ENCODE measurements around the gene BMP8B. TPM values are rescaled to one million over a fixed set of nuclear protein-coding genes. Genes with fewer than 3 reads are reported as not detected.

The BMP8B gene
- polyA plus RNA-seq, 3 donors = 0.14 to 1.3 (median 0.24) TPM

DNA sequence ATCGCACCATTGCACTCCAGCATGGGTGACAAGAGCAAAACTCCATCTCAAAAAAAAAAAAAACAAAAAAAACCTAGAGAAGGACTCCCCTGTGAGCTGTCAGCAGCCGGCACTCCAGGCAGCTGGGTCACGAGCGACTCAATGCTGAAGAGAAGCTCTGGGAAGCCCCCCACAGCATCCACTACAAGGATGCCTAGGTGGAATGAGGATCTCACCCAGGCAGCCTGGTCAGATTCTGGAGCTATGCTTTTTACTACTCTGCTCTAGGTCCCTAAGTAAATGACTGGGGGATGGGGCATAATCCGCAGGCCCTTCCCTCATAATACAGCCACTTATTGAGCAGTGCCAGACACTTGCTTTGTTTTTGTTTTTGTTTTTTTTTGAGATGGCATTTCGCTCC lies 6.6 kb downstream of the BMP8B start:
- peaks cover 3 to 17% of the 10 kb centered on the region in 2 donors for H3K36me3 Mint-ChIP-seq
- Histone ChIP-seq H3K9me3 (replicated peaks in 1 of 2; ENCODE audit: control insufficient read depth in 1 of 2, insufficient read depth in 1 of 2, low read length in 2 of 2) (no peaks in the 10 kb centered on the region), H3K9ac (ENCODE audit: insufficient read depth, low read length, poor library complexity, severe bottlenecking) (no peak overlapping the region), H3K4me1 (ENCODE audit: control insufficient read depth in 1 of 2, insufficient read depth in 2 of 2, low read length in 2 of 2) (peaks cover 0 to 5% of the 10 kb centered on the region in 2 donors), H3K79me2 (ENCODE audit: insufficient read depth, low read length) (no peaks in the 10 kb centered on the region), H3K36me3 (replicated peaks in 1 of 2; ENCODE audit: control insufficient read depth in 1 of 2, insufficient read depth in 2 of 2, low read length in 2 of 2) (no peaks in the 10 kb centered on the region), H4K20me1 (ENCODE audit: insufficient read depth, low read length) (no peaks in the 10 kb centered on the region), H3K4me3 (replicated peaks in 1 of 3; ENCODE audit: low read depth in 2 of 3, low read length in 3 of 3) (no peak overlapping the region), H2AFZ (ENCODE audit: insufficient read depth, low read depth, low read length, poor library complexity, severe bottlenecking) (no peak overlapping the region), H3K27ac (ENCODE audit: low read depth in 1 of 2, low read length in 2 of 2) (no peak overlapping the region), H3K4me2 (replicated peaks; ENCODE audit: extremely low read depth, low read length, poor library complexity, severe bottlenecking) (no peak overlapping the region), H3K27me3 (ENCODE audit: control insufficient read depth in 2 of 2, insufficient read depth in 2 of 2, low read length in 2 of 2) (no peaks in the 10 kb centered on the region)
- peaks cover 0 to 2% (median 0%) of the 10 kb centered on the region in 7 donors for H3K9me3 Mint-ChIP-seq
- intact Hi-C loops (cut with micrococcal nuclease) = loop anchor here in 1 of 2 donors (10.0 kb wide), 1 partner anchor 47 kb away; the partner anchor contains the start of gene PPIE
- H3K27me3 Mint-ChIP-seq (ENCODE audit: low read depth in 3 of 3) = peaks cover 2 to 10% (median 3%) of the 10 kb centered on the region in 3 donors
- no peak overlapping the region for H3K27ac Mint-ChIP-seq
- DNase-seq = no peak
- H3K4me3 Mint-ChIP-seq = no peak overlapping the region
- 93% methylated on average over 3 of the region's 6 CpGs for WGBS (ENCODE audit: insufficient coverage)
- H3K4me1 Mint-ChIP-seq = peaks cover 10% of the 10 kb centered on the region
- TF ChIP-seq, protein P1, sequence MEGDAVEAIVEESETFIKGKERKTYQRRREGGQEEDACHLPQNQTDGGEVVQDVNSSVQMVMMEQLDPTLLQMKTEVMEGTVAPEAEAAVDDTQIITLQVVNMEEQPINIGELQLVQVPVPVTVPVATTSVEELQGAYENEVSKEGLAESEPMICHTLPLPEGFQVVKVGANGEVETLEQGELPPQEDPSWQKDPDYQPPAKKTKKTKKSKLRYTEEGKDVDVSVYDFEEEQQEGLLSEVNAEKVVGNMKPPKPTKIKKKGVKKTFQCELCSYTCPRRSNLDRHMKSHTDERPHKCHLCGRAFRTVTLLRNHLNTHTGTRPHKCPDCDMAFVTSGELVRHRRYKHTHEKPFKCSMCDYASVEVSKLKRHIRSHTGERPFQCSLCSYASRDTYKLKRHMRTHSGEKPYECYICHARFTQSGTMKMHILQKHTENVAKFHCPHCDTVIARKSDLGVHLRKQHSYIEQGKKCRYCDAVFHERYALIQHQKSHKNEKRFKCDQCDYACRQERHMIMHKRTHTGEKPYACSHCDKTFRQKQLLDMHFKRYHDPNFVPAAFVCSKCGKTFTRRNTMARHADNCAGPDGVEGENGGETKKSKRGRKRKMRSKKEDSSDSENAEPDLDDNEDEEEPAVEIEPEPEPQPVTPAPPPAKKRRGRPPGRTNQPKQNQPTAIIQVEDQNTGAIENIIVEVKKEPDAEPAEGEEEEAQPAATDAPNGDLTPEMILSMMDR (IDR thresholded peaks at IDR 0.05) = no peak

DNA sequence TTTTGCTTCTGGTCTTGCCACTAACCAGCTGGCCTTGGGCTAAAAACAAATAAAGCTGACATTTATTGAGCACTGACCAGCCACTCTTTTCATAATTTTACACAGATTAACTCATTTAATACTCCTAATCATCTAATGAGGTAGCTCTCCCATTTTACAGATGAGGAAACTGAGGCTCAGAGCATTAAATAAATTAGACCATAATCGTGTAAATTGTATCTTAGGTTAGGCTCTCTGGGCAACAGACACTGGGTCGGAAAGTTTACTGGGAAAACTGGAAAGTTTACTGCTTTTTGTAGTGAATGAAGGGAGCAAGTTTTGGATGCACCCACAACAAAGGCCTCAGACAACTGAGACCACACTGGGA lies 7.3 kb downstream of the BMP8B start:
- WGBS (ENCODE audit: insufficient coverage) = 92% methylated on average over 2 of the region's 2 CpGs
- Mint-ChIP-seq H3K4me1 (peaks cover 9% of the 10 kb centered on the region), H3K27me3 (ENCODE audit: low read depth in 3 of 3) (peaks cover 0 to 8% (median 0%) of the 10 kb centered on the region in 3 donors), H3K9me3 (no peaks in the 10 kb centered on the region), H3K27ac (no peak overlapping the region), H3K36me3 (peaks cover 3 to 17% of the 10 kb centered on the region in 2 donors), H3K4me3 (no peak overlapping the region)
- intact Hi-C loops (cut with micrococcal nuclease) = loop anchor here in 1 of 2 donors (10.0 kb wide), 1 partner anchor 47 kb away; the partner anchor contains the start of gene PPIE
- H3K4me3 ChIP-seq (replicated peaks in 1 of 3; ENCODE audit: low read depth in 2 of 3, low read length in 3 of 3) = no peak overlapping the region
- no peak for DNase-seq
- H3K9ac ChIP-seq (ENCODE audit: insufficient read depth, low read length, poor library complexity, severe bottlenecking) = no peak overlapping the region
- H3K36me3 ChIP-seq (replicated peaks in 1 of 2; ENCODE audit: control insufficient read depth in 1 of 2, insufficient read depth in 2 of 2, low read length in 2 of 2) = no peaks in the 10 kb centered on the region
- no peaks in the 10 kb centered on the region for H3K9me3 ChIP-seq (replicated peaks in 1 of 2; ENCODE audit: control insufficient read depth in 1 of 2, insufficient read depth in 1 of 2, low read length in 2 of 2)
- no peaks in the 10 kb centered on the region for H3K27me3 ChIP-seq (ENCODE audit: control insufficient read depth in 2 of 2, insufficient read depth in 2 of 2, low read length in 2 of 2)
- TF ChIP-seq, protein P1 (IDR thresholded peaks at IDR 0.05) = no peak
- no peak overlapping the region for H2AFZ ChIP-seq (ENCODE audit: insufficient read depth, low read depth, low read length, poor library complexity, severe bottlenecking)
- no peak overlapping the region for H3K4me2 ChIP-seq (replicated peaks; ENCODE audit: extremely low read depth, low read length, poor library complexity, severe bottlenecking)
- H3K4me1 ChIP-seq (ENCODE audit: control insufficient read depth in 1 of 2, insufficient read depth in 2 of 2, low read length in 2 of 2) = peaks cover 1 to 7% of the 10 kb centered on the region in 2 donors
- no peak overlapping the region for H3K27ac ChIP-seq (ENCODE audit: low read depth in 1 of 2, low read length in 2 of 2)
- no peaks in the 10 kb centered on the region for H3K79me2 ChIP-seq (ENCODE audit: insufficient read depth, low read length)
- no peaks in the 10 kb centered on the region for H4K20me1 ChIP-seq (ENCODE audit: insufficient read depth, low read length)

All from CD14-positive monocyte (primary cell).